ENCODE measurements around the gene FAM83E.

FAM83E gene

GRCh38 chr19:48614436-48615230, at the start of gene FAM83E:
TSS of gene FAM83E (minus strand) at chr19:48615076. CDS start at chr19:48613372, 1,704 bp downstream.
- Histone ChIP-seq H3K36me3 (ENCODE audit: low read depth) (peaks cover 36% of the 10 kb centered on the region), H3K27ac (ENCODE audit: poor library complexity, severe bottlenecking) (peak within 1 kb of the TSS; percentile 78), H3K9me3 (ENCODE audit: severe bottlenecking) (no peaks in the 10 kb centered on the region), H3K27me3 (ENCODE audit: insufficient read depth, poor library complexity, severe bottlenecking) (no peaks in the 10 kb centered on the region), H3K4me1 (ENCODE audit: insufficient read depth, poor library complexity, severe bottlenecking) (peaks cover 25% of the 10 kb centered on the region), H3K4me3 (ENCODE audit: severe bottlenecking) (peak within 1 kb of the TSS; percentile 13)
- peak; percentile 90 for DNase-seq (ENCODE audit: low spot score)
- ATAC-seq (ENCODE audit: low read depth): peak; percentile 54
- TF ChIP-seq CTCF (IDR thresholded peaks at IDR 0.05; ENCODE audit: poor library complexity, severe bottlenecking): peak; percentile 8

GRCh38 chr19:48664476-48664875, 49.6 kb upstream of the FAM83E start:
- ATAC-seq (ENCODE audit: low read depth) (no peak), DNase-seq (ENCODE audit: low spot score) (no peak)
- H3K27ac ChIP-seq (ENCODE audit: poor library complexity, severe bottlenecking): no peak overlapping the region
- H3K36me3 ChIP-seq (ENCODE audit: low read depth): no peaks in the 10 kb centered on the region
- H3K9me3 ChIP-seq (ENCODE audit: severe bottlenecking): no peaks in the 10 kb centered on the region
- no peaks in the 10 kb centered on the region for H3K27me3 ChIP-seq (ENCODE audit: insufficient read depth, poor library complexity, severe bottlenecking)
- no peak overlapping the region for H3K4me3 ChIP-seq (ENCODE audit: severe bottlenecking)
- peaks cover 3% of the 10 kb centered on the region for H3K4me1 ChIP-seq (ENCODE audit: insufficient read depth, poor library complexity, severe bottlenecking)
- TF ChIP-seq CTCF (IDR thresholded peaks at IDR 0.05; ENCODE audit: poor library complexity, severe bottlenecking): no peak

GRCh38 chr19:48663667-48664066, 48.8 kb upstream of the FAM83E start:
- ATAC-seq (ENCODE audit: low read depth) (no peak), DNase-seq (ENCODE audit: low spot score) (no peak)
- Histone ChIP-seq H3K27me3 (ENCODE audit: insufficient read depth, poor library complexity, severe bottlenecking) (no peaks in the 10 kb centered on the region), H3K36me3 (ENCODE audit: low read depth) (no peaks in the 10 kb centered on the region), H3K27ac (ENCODE audit: poor library complexity, severe bottlenecking) (no peak overlapping the region), H3K9me3 (ENCODE audit: severe bottlenecking) (no peaks in the 10 kb centered on the region), H3K4me3 (ENCODE audit: severe bottlenecking) (no peak overlapping the region), H3K4me1 (ENCODE audit: insufficient read depth, poor library complexity, severe bottlenecking) (peaks cover 3% of the 10 kb centered on the region)
- no peak for TF ChIP-seq CTCF (IDR thresholded peaks at IDR 0.05; ENCODE audit: poor library complexity, severe bottlenecking)

- H3K27ac ChIP-seq (ENCODE audit: poor library complexity, severe bottlenecking): no peak overlapping the region
- no peaks in the 10 kb centered on the region for H3K9me3 ChIP-seq (ENCODE audit: severe bottlenecking)
- no peak for ATAC-seq (ENCODE audit: low read depth)
- TF ChIP-seq CTCF (IDR thresholded peaks at IDR 0.05; ENCODE audit: poor library complexity, severe bottlenecking): no peak
- no peaks in the 10 kb centered on the region for H3K27me3 ChIP-seq (ENCODE audit: insufficient read depth, poor library complexity, severe bottlenecking)
- DNase-seq (ENCODE audit: low spot score): no peak
- H3K4me1 ChIP-seq (ENCODE audit: insufficient read depth, poor library complexity, severe bottlenecking): peaks cover 10% of the 10 kb centered on the region
- no peak overlapping the region for H3K4me3 ChIP-seq (ENCODE audit: severe bottlenecking)
- no peaks in the 10 kb centered on the region for H3K36me3 ChIP-seq (ENCODE audit: low read depth)
Measured at GRCh38 chr19:48661711-48662090, 46.8 kb upstream of the FAM83E start.

Measured in RWPE2 (cell line).